HepG2 (cell line): ENCODE results near the gene XPR1. TPM values are rescaled to one million over a fixed set of nuclear protein-coding genes. Genes with fewer than 3 reads are reported as not detected.
A peak's percentile ranks its signal among the peaks of the same experiment; 100 is the strongest.

ENCODE experiments used
- ARID4A ChIP-seq: sonication (generic); formaldehyde crosslinking; IDR thresholded peaks from 2 replicates; pipeline ENCODE4 v1.5.0; 2020; ENCODE audit warnings: mild to moderate bottlenecking, missing genetic modification reagents, borderline replicate concordance
- ATF2 ChIP-seq: sonication (generic); formaldehyde crosslinking; IDR thresholded peaks from 2 replicates; pipeline ENCODE4 v1.4.0; 2020; ENCODE audit warnings: missing genetic modification reagents
- ELF4 ChIP-seq: sonication (generic); formaldehyde crosslinking; IDR thresholded peaks from 2 replicates; pipeline ENCODE4 v1.5.0; 2020; ENCODE audit warnings: missing genetic modification reagents, mild to moderate bottlenecking, moderate library complexity, borderline replicate concordance
- ETV6 ChIP-seq: sonication (generic); formaldehyde crosslinking; conservative IDR thresholded peaks from 2 replicates; pipeline ENCODE4 v1.4.0; 2020; ENCODE audit warnings: missing genetic modification reagents
- FIP1L1 ChIP-seq: fragments of 200-400 bp; formaldehyde crosslinking; IDR thresholded peaks from 2 replicates; pipeline ENCODE4 v1.6.1; 2018; ENCODE audit warnings: low read depth, mild to moderate bottlenecking, low read length, moderate library complexity, borderline replicate concordance; ENCODE audit not compliant: insufficient read depth
- FOXA1 ChIP-seq, 2 experiments: fragments of 450-650 bp in 1 of 2; sonication (generic) in 1 of 2; formaldehyde crosslinking in 1 of 2; IDR thresholded peaks; 2 replicates each; pipeline versions ENCODE4 v1.4.0 to v1.6.1; 2016 to 2020; ENCODE audit warnings: missing genetic modification reagents in 1 of 2
- FOXO1 ChIP-seq: sonication (generic); formaldehyde crosslinking; IDR thresholded peaks from 2 replicates; pipeline ENCODE4 v1.4.0; 2020; ENCODE audit warnings: missing genetic modification reagents
- HNRNPLL ChIP-seq: fragments of 200-400 bp; formaldehyde crosslinking; IDR thresholded peaks from 2 replicates; pipeline ENCODE4 v1.6.1; 2017; ENCODE audit warnings: mild to moderate bottlenecking, low read depth, low read length; ENCODE audit not compliant: poor library complexity, severe bottlenecking
- KAT8 ChIP-seq: IDR thresholded peaks from 2 replicates; pipeline ENCODE4 v1.6.1; 2016; ENCODE audit warnings: missing genetic modification reagents, missing compliant biosample characterization
- KDM3A ChIP-seq: IDR thresholded peaks from 2 replicates; pipeline ENCODE4 v1.6.1; 2018; ENCODE audit warnings: low read depth, missing compliant biosample characterization
- KDM5B ChIP-seq: sonication (generic); formaldehyde crosslinking; IDR thresholded peaks from 2 replicates; pipeline ENCODE4 v1.4.0; 2020; ENCODE audit warnings: missing genetic modification reagents, mild to moderate bottlenecking, borderline replicate concordance
- KLF15 ChIP-seq: sonication (generic); formaldehyde crosslinking; IDR thresholded peaks from 2 replicates; pipeline ENCODE4 v1.8.1; 2023; ENCODE audit warnings: borderline replicate concordance, mild to moderate bottlenecking, inconsistent platforms, missing genetic modification reagents, mixed read lengths
- MXI1 ChIP-seq: IDR thresholded peaks from 3 replicates; pipeline ENCODE4 v1.6.1; 2012; ENCODE audit warnings: low read depth, low read length, inconsistent platforms, borderline replicate concordance
- NFE2L1 ChIP-seq: sonication (generic); formaldehyde crosslinking; IDR thresholded peaks from 2 replicates; pipeline ENCODE4 v1.4.0; 2020; ENCODE audit warnings: missing genetic modification reagents, mild to moderate bottlenecking, borderline replicate concordance
- POGZ ChIP-seq: sonication (generic); formaldehyde crosslinking; IDR thresholded peaks from 2 replicates; pipeline ENCODE4 v1.4.0; 2020; ENCODE audit warnings: mild to moderate bottlenecking, missing genetic modification reagents
- SOX5 ChIP-seq: IDR thresholded peaks from 2 replicates; pipeline ENCODE4 v1.6.1; 2016; ENCODE audit warnings: borderline replicate concordance
- TSC22D2 ChIP-seq: sonication (generic); formaldehyde crosslinking; IDR thresholded peaks from 2 replicates; pipeline ENCODE4 v1.5.1; 2020; ENCODE audit warnings: missing genetic modification reagents, mild to moderate bottlenecking, borderline replicate concordance
- YEATS4 ChIP-seq: sonication (generic); formaldehyde crosslinking; IDR thresholded peaks from 2 replicates; pipeline ENCODE4 v1.4.0; 2020; ENCODE audit warnings: missing genetic modification reagents, borderline replicate concordance
- ZEB1 ChIP-seq: IDR thresholded peaks from 2 replicates; pipeline ENCODE4 v1.6.1; 2012; ENCODE audit warnings: mild to moderate bottlenecking, low read depth, inconsistent platforms; ENCODE audit not compliant: insufficient replicate concordance
- ZFP36L2 ChIP-seq: sonication (generic); formaldehyde crosslinking; IDR thresholded peaks from 2 replicates; pipeline ENCODE4 v1.4.0; 2020; ENCODE audit warnings: missing genetic modification reagents
- ZNF367 ChIP-seq: sonication (generic); formaldehyde crosslinking; IDR thresholded peaks from 2 replicates; pipeline ENCODE4 v1.4.0; 2020; ENCODE audit warnings: missing genetic modification reagents, borderline replicate concordance
- ZNF513 ChIP-seq: sonication (generic); formaldehyde crosslinking; conservative IDR thresholded peaks from 2 replicates; pipeline ENCODE4 v1.5.0; 2020; ENCODE audit warnings: missing genetic modification reagents
- ZNF576 ChIP-seq: sonication (generic); formaldehyde crosslinking; IDR thresholded peaks from 2 replicates; pipeline ENCODE4 v1.4.0; 2020; ENCODE audit warnings: mild to moderate bottlenecking, missing genetic modification reagents
- polyA plus RNA-seq, 8 experiments: library from polyadenylated mRNA; depleted of rRNA in 3 of 8; stranded (reverse) in 7 of 8; unstranded in 1 of 8; fragments of >200 nt; fragmentation: Illumina TruSeq in 4 of 8; extraction: Trizol in 4 of 8; gene quantifications; 2 replicates each; pipeline versions ENCODE4 v1.2.1 to v1.2.3, GENCODE V29; 2011 to 2016; ENCODE audit warnings: low read depth in 4 of 8, missing spikeins in 1 of 8, mixed read lengths in 1 of 8; ENCODE audit not compliant: insufficient read depth in 1 of 8
- total RNA-seq, 5 experiments: library from RNA; depleted of rRNA; stranded (reverse); fragments of >200 nt; fragmentation: Illumina TruSeq; extraction: Trizol; gene quantifications; 2 replicates each; pipeline ENCODE4 v1.2.3, GENCODE V29; 2016; ENCODE audit warnings: low read depth in 1 of 5

The XPR1 gene
- total and polyA plus RNA-seq, 2 of the 13 experiments (the other 11 are each of a cell fraction or from before 2014, with no cell fraction given): 22.3 to 23.6 TPM

GRCh38 chr1:180925471-180926051 is 293.7 kb downstream of the XPR1 start (continued):
- no peak for TF ChIP-seq FIP1L1
- TF ChIP-seq ZNF367: no peak
- TF ChIP-seq ZEB1: no peak
- TF ChIP-seq ZFP36L2: no peak
- peak; percentile 30; the same call in 1 of the 2 replicates for TF ChIP-seq KDM5B (CRISPR knock-in tag)
- no peak for TF ChIP-seq ZNF576 (CRISPR knock-in tag)
- TF ChIP-seq KLF15 (CRISPR knock-in tag): no peak
- TF ChIP-seq HNRNPLL: no peak
- no peak for TF ChIP-seq FOXA1 (IDR thresholded peaks at IDR 0.05)
- TF ChIP-seq FOXA1 (CRISPR knock-in tag; IDR thresholded peaks at IDR 0.05): no peak
- TF ChIP-seq KAT8 (CRISPR knock-in tag): no peak
- no peak for TF ChIP-seq ETV6 (CRISPR knock-in tag)
- no peak for TF ChIP-seq ATF2
- peak; percentile 66 for TF ChIP-seq SOX5 (CRISPR knock-in tag)
- no peak for TF ChIP-seq NFE2L1 (CRISPR knock-in tag)
- TF ChIP-seq ZNF513 (CRISPR knock-in tag): no peak
- TF ChIP-seq YEATS4 (CRISPR knock-in tag): no peak
- TF ChIP-seq TSC22D2: no peak
- TF ChIP-seq MXI1: no peak
- no peak for TF ChIP-seq KDM3A
- TF ChIP-seq ARID4A (CRISPR knock-in tag): peak; percentile 68; the same call in 1 of the 2 replicates
- peak; percentile 50 for TF ChIP-seq POGZ (CRISPR knock-in tag)
- TF ChIP-seq ELF4: no peak
- no peak for TF ChIP-seq FOXO1 (CRISPR knock-in tag)
